GM12878 (cell line): ENCODE results near the gene FCAMR. TPM values are rescaled to one million over a fixed set of nuclear protein-coding genes. Genes with fewer than 3 reads are reported as not detected.
A peak's percentile ranks its signal among the peaks of the same experiment; 100 is the strongest.

ENCODE experiments used
- CHD4 ChIP-seq: fragments of 200-600 bp; sonication (generic); IDR thresholded peaks from 2 replicates; pipeline ENCODE4 v1.6.1; 2016; ENCODE audit warnings: mild to moderate bottlenecking
- CTCF ChIP-seq, 3 experiments: IDR thresholded peaks in 2 of 3; conservative IDR thresholded peaks in 1 of 3; 2 replicates each; pipeline ENCODE4 v1.5.1; 2011; ENCODE audit warnings: low read depth in 3 of 3, low read length in 3 of 3, mild to moderate bottlenecking in 3 of 3, control low read depth in 2 of 3, moderate library complexity in 2 of 3, inconsistent platforms in 1 of 3, mixed read lengths in 1 of 3; ENCODE audit not compliant: control insufficient read depth in 2 of 3, insufficient read depth in 1 of 3; ENCODE audit errors: extremely low read depth in 1 of 3
- CUX1 ChIP-seq: IDR thresholded peaks from 2 replicates; pipeline ENCODE4 v1.6.1; 2012; ENCODE audit warnings: improper control_type of control experiment, low read depth, low read length; ENCODE audit not compliant: insufficient replicate concordance
- EZH2 ChIP-seq: IDR thresholded peaks from 2 replicates; pipeline ENCODE4 v1.6.1; 2012; ENCODE audit warnings: low read depth, mild to moderate bottlenecking, control low read depth, inconsistent platforms, low read length, borderline replicate concordance; ENCODE audit not compliant: control insufficient read depth
- IRF5 ChIP-seq: fragments of 450-650 bp; IDR thresholded peaks from 2 replicates; pipeline ENCODE4 v1.6.1; 2017; ENCODE audit warnings: borderline replicate concordance
- MAX ChIP-seq: IDR thresholded peaks from 2 replicates; pipeline ENCODE4 v1.6.1; 2012; ENCODE audit warnings: low read depth, low read length, improper control_type of control experiment
- PBX3 ChIP-seq: IDR thresholded peaks from 2 replicates; pipeline ENCODE4 v1.6.1; 2011; ENCODE audit warnings: mild to moderate bottlenecking, low read depth, low read length, moderate library complexity; ENCODE audit not compliant: insufficient replicate concordance
- PML ChIP-seq: IDR thresholded peaks from 2 replicates; pipeline ENCODE4 v1.6.1; 2012; ENCODE audit warnings: low read length, inconsistent platforms
- RELB ChIP-seq: fragments of 450-650 bp; IDR thresholded peaks from 2 replicates; pipeline ENCODE4 v1.6.1; 2017; ENCODE audit warnings: low read depth, mild to moderate bottlenecking, moderate library complexity
- SIX5 ChIP-seq: IDR thresholded peaks from 2 replicates; pipeline ENCODE4 v1.6.1; 2011; ENCODE audit warnings: mild to moderate bottlenecking, low read depth, low read length, moderate library complexity; ENCODE audit not compliant: severe bottlenecking
- SPI1 ChIP-seq: IDR thresholded peaks from 2 replicates; pipeline ENCODE4 v1.6.1; 2011; ENCODE audit warnings: low read depth, mild to moderate bottlenecking, low read length, moderate library complexity, borderline replicate concordance; ENCODE audit not compliant: insufficient read depth
- ZBTB4 ChIP-seq: fragments of 450-650 bp; formaldehyde crosslinking; IDR thresholded peaks from 2 replicates; pipeline ENCODE4 v1.4.0; 2022; ENCODE audit warnings: mild to moderate bottlenecking, moderate library complexity
- polyA plus RNA-seq, 11 experiments: library from polyadenylated mRNA; depleted of rRNA in 4 of 11; unstranded in 6 of 11; stranded (reverse) in 5 of 11; fragments of >200 nt; fragmentation: Nextera tagmentation in 4 of 11; fragmentation: Illumina TruSeq in 1 of 11; extraction: Ambion mirVana in 4 of 11; extraction: Trizol in 1 of 11; gene quantifications; 1 replicate in 1 of 11; 2 replicates in 10 of 11; pipeline versions ENCODE4 v1.2.1 to v1.2.3, GENCODE V29; 2011 to 2016; ENCODE audit warnings: inconsistent platforms in 2 of 11, missing spikeins in 2 of 11, low read depth in 1 of 11
- total RNA-seq, 4 experiments: library from RNA; depleted of rRNA in 3 of 4; stranded (reverse); fragments of >200 nt in 3 of 4; fragmentation: Illumina TruSeq in 1 of 4; extraction: Trizol in 1 of 4; gene quantifications; 2 replicates each; pipeline versions ENCODE4 v1.2.1 to v1.2.3, GENCODE V29; 2013 to 2021

FCAMR gene
- total and polyA plus RNA-seq, 10 of the 15 experiments (the other 5 are each of a cell fraction or from before 2014, with no cell fraction given), result 0.04 to 0.15 (median 0.06) TPM; not detected in 3

- no peak for TF ChIP-seq ZBTB4 (CRISPR knock-in tag)
- TF ChIP-seq PBX3, result peak; percentile 3
- TF ChIP-seq CTCF (IDR thresholded peaks at IDR 0.05 in 2 of 3, conservative IDR thresholded peaks at IDR 0.05 in 1 of 3; ENCODE audit: control insufficient read depth in 2 of 3, extremely low read depth in 1 of 3, insufficient read depth in 1 of 3, low read depth in 3 of 3, low read length in 3 of 3), result no peak
- TF ChIP-seq IRF5, result no peak
- TF ChIP-seq SPI1, result no peak; the same call in 1 of the 2 replicates
- no peak for TF ChIP-seq CHD4
- TF ChIP-seq CUX1, result no peak
- TF ChIP-seq EZH2, result no peak
- 0 out of 2 replicates have a peak, but pooled peaks have one; percentile 16 for TF ChIP-seq MAX
- TF ChIP-seq RELB, result no peak; the same call in 1 of the 2 replicates
- no peak for TF ChIP-seq SIX5
- TF ChIP-seq PML, result no peak
Observed at GRCh38 chr1:206924592-206925105, 45.6 kb downstream of the FCAMR start (continued).
